ENCODE measurements around the gene PAX8. TPM values are rescaled to one million over a fixed set of nuclear protein-coding genes. Genes with fewer than 3 reads are reported as not detected.

PAX8 gene
- total and polyA plus RNA-seq, 2 of the 13 experiments (the other 11 are each of a cell fraction or from before 2014, with no cell fraction given), result 1.5 to 8.8 TPM

DNA sequence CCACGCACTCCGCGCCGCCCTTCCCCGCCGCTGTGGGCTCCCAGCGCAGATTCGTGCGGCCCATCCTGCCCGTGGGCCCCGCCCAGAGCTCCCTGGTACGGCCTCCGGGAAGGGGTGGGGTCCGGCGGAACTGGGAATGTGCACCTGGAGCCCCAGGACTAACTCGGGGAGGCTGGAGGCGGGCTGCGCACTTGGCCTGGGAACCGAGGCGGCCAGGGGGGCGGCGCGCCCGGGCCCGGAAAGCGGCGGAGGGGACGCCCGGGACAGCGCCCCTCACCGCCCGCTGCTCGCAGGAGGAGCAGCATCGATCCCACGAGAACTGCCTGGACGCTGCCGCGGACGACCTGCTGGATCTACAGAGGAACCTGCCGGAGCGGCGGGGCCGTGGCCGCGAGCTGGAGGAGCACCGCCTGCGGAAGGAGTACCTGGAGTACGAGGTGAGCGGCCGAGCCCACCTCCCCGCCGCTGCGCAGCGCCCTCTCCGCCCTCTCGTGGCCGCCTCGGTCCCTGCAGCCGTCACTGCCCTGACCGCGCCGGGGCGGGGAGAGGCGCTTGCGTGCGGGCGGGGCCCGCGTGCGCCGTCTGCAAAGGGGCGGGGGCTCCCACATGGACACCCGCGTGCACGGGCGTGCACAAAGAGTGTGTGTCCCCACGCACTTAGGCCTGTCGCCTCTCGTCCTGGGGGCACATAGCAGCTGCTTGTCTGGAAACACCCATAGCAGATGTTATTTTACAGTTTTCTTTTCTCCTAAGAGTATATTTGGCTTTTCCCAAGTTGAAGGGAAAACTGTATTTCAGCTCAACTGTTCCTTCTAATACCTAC is 79.7 kb downstream of the PAX8 start (continued):
- TF ChIP-seq HNRNPL (IDR thresholded peaks at IDR 0.05; ENCODE audit: low read depth, low read length) (peak; percentile 6; the same call in 1 of the 2 replicates), ZNF564 (CRISPR knock-in tag; IDR thresholded peaks at IDR 0.05) (peak; percentile 94; the same call in 1 of the 2 replicates), ZNF616 (CRISPR knock-in tag; IDR thresholded peaks at IDR 0.05; ENCODE audit: low read depth) (0 out of 2 replicates have a peak, but pooled peaks have one; percentile 45), ETV6 (CRISPR knock-in tag; conservative IDR thresholded peaks at IDR 0.05) (peak; percentile 23; the same call in 1 of the 2 replicates), SRSF9 (IDR thresholded peaks at IDR 0.05; ENCODE audit: borderline replicate concordance, insufficient read depth, low read depth, low read length, poor library complexity, severe bottlenecking) (no peak), ARNT2 (CRISPR knock-in tag; IDR thresholded peaks at IDR 0.05; ENCODE audit: low read depth) (peak; percentile 67), SMARCC2 (IDR thresholded peaks at IDR 0.05) (no peak), GABPB1 (CRISPR knock-in tag; IDR thresholded peaks at IDR 0.05) (peak; percentile 85), ZFP36L1 (CRISPR knock-in tag; IDR thresholded peaks at IDR 0.05) (no peak; the same call in 1 of the 2 replicates), HNF4G (IDR thresholded peaks at IDR 0.05; ENCODE audit: borderline replicate concordance, low read depth, low read length) (no peak), HNF4G (CRISPR knock-in tag; IDR thresholded peaks at IDR 0.05; ENCODE audit: borderline replicate concordance, low read depth) (no peak; the same call in 1 of the 2 replicates), ZNF780A (CRISPR knock-in tag; IDR thresholded peaks at IDR 0.05) (no peak; the same call in 1 of the 2 replicates), AGO1 (IDR thresholded peaks at IDR 0.05; ENCODE audit: low read depth, low read length, poor library complexity, severe bottlenecking) (peak; percentile 42), FOXP1 (IDR thresholded peaks at IDR 0.05) (no peak), FOXP1 (CRISPR knock-in tag; IDR thresholded peaks at IDR 0.05) (no peak), YEATS4 (CRISPR knock-in tag; IDR thresholded peaks at IDR 0.05; ENCODE audit: borderline replicate concordance) (peak; percentile 90; the same call in 1 of the 2 replicates), ZNF549 (CRISPR knock-in tag; IDR thresholded peaks at IDR 0.05) (no peak), TGIF2 (CRISPR knock-in tag; IDR thresholded peaks at IDR 0.05) (peak; percentile 74)
- TF ChIP-seq, protein P1, sequence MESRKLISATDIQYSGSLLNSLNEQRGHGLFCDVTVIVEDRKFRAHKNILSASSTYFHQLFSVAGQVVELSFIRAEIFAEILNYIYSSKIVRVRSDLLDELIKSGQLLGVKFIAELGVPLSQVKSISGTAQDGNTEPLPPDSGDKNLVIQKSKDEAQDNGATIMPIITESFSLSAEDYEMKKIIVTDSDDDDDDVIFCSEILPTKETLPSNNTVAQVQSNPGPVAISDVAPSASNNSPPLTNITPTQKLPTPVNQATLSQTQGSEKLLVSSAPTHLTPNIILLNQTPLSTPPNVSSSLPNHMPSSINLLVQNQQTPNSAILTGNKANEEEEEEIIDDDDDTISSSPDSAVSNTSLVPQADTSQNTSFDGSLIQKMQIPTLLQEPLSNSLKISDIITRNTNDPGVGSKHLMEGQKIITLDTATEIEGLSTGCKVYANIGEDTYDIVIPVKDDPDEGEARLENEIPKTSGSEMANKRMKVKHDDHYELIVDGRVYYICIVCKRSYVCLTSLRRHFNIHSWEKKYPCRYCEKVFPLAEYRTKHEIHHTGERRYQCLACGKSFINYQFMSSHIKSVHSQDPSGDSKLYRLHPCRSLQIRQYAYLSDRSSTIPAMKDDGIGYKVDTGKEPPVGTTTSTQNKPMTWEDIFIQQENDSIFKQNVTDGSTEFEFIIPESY (CRISPR knock-in tag; IDR thresholded peaks at IDR 0.05), result peak; percentile 55
- TF ChIP-seq, protein P2, sequence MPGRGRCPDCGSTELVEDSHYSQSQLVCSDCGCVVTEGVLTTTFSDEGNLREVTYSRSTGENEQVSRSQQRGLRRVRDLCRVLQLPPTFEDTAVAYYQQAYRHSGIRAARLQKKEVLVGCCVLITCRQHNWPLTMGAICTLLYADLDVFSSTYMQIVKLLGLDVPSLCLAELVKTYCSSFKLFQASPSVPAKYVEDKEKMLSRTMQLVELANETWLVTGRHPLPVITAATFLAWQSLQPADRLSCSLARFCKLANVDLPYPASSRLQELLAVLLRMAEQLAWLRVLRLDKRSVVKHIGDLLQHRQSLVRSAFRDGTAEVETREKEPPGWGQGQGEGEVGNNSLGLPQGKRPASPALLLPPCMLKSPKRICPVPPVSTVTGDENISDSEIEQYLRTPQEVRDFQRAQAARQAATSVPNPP (CRISPR knock-in tag; IDR thresholded peaks at IDR 0.05), result no peak
- TF ChIP-seq, protein P3, sequence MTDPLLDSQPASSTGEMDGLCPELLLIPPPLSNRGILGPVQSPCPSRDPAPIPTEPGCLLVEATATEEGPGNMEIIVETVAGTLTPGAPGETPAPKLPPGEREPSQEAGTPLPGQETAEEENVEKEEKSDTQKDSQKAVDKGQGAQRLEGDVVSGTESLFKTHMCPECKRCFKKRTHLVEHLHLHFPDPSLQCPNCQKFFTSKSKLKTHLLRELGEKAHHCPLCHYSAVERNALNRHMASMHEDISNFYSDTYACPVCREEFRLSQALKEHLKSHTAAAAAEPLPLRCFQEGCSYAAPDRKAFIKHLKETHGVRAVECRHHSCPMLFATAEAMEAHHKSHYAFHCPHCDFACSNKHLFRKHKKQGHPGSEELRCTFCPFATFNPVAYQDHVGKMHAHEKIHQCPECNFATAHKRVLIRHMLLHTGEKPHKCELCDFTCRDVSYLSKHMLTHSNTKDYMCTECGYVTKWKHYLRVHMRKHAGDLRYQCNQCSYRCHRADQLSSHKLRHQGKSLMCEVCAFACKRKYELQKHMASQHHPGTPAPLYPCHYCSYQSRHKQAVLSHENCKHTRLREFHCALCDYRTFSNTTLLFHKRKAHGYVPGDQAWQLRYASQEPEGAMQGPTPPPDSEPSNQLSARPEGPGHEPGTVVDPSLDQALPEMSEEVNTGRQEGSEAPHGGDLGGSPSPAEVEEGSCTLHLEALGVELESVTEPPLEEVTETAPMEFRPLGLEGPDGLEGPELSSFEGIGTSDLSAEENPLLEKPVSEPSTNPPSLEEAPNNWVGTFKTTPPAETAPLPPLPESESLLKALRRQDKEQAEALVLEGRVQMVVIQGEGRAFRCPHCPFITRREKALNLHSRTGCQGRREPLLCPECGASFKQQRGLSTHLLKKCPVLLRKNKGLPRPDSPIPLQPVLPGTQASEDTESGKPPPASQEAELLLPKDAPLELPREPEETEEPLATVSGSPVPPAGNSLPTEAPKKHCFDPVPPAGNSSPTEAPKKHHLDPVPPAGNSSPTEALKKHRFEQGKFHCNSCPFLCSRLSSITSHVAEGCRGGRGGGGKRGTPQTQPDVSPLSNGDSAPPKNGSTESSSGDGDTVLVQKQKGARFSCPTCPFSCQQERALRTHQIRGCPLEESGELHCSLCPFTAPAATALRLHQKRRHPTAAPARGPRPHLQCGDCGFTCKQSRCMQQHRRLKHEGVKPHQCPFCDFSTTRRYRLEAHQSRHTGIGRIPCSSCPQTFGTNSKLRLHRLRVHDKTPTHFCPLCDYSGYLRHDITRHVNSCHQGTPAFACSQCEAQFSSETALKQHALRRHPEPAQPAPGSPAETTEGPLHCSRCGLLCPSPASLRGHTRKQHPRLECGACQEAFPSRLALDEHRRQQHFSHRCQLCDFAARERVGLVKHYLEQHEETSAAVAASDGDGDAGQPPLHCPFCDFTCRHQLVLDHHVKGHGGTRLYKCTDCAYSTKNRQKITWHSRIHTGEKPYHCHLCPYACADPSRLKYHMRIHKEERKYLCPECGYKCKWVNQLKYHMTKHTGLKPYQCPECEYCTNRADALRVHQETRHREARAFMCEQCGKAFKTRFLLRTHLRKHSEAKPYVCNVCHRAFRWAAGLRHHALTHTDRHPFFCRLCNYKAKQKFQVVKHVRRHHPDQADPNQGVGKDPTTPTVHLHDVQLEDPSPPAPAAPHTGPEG (CRISPR knock-in tag; IDR thresholded peaks at IDR 0.05), result peak; percentile 69
